HG03520 (cell line): ENCODE data around the gene KRT86.
"Not testable (repeated sequence)": the region's sequence is repeated elsewhere in the genome, so short reads cannot be mapped to it uniquely, and the experiment has no call there.

Experiments
- ATAC-seq: cut with Tn5 transposase; IDR thresholded peaks from one replicate; pipeline ENCODE4 v1.9.1; 2021; ENCODE audit warnings: mild to moderate bottlenecking, moderate library complexity; ENCODE audit not compliant: unreplicated experiment

KRT86 gene

GRCh38 chr12:52251367-52252051 is 22.9 kb upstream of the KRT86 start:
- no peak for ATAC-seq

- ATAC-seq = not testable (repeated sequence)
Measured at GRCh38 chr12:52252175-52252615, 22.2 kb upstream of the KRT86 start.

- ATAC-seq = no peak
Measured at GRCh38 chr12:52252728-52253343, 21.6 kb upstream of the KRT86 start.

- no peak for ATAC-seq
Measured at GRCh38 chr12:52253391-52254179, 20.9 kb upstream of the KRT86 start.

GRCh38 chr12:52254180-52254964 is 20.1 kb upstream of the KRT86 start:
- ATAC-seq = no peak

- no peak for ATAC-seq
Measured at GRCh38 chr12:52254965-52255751, 19.3 kb upstream of the KRT86 start.

GRCh38 chr12:52255926-52256583 is 18.4 kb upstream of the KRT86 start:
- no peak for ATAC-seq

GRCh38 chr12:52256584-52256935 is 17.9 kb upstream of the KRT86 start:
- no peak for ATAC-seq

GRCh38 chr12:52257074-52257551 is 17.3 kb upstream of the KRT86 start:
- ATAC-seq = no peak

GRCh38 chr12:52257922-52258321 is 16.5 kb upstream of the KRT86 start:
- ATAC-seq = not testable (repeated sequence)

- no peak for ATAC-seq
Measured at GRCh38 chr12:52258335-52258901, 16.0 kb upstream of the KRT86 start.

- ATAC-seq = no peak
Measured at GRCh38 chr12:52259657-52260243, 14.7 kb upstream of the KRT86 start.

GRCh38 chr12:52260361-52261207 is 13.9 kb upstream of the KRT86 start:
- ATAC-seq = no peak

- no peak for ATAC-seq
Measured at GRCh38 chr12:52261208-52261484, 13.3 kb upstream of the KRT86 start.

GRCh38 chr12:52262286-52262685 is 12.2 kb upstream of the KRT86 start:
- ATAC-seq = no peak

- no peak for ATAC-seq
Measured at GRCh38 chr12:52263761-52264434, 10.5 kb upstream of the KRT86 start.

- ATAC-seq = no peak
Measured at GRCh38 chr12:52264435-52264825, 10.0 kb upstream of the KRT86 start.

GRCh38 chr12:52266514-52266913 is 7.9 kb upstream of the KRT86 start:
- no peak for ATAC-seq
